ENCODE results near the gene SH2D2A.

DNA sequence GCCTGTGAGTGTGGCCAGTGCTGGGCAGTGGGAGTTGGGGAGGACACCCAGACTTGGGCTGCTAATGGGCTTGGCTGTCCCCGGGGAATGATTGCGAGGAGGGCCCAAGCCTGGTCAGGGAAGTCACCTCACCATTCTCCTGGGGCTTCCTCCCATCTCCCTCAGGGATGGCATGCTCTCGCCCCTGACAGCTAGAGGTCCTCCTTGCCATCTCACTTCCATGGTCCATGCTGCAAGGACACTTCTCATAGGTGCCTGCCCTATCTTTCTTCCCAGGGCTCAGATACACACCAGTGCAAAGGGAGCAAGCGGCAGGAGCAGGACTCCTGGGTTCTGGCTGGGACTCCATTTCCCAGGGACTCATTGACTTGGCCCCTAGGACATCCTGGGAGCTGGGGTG, 48.1 kb upstream of the SH2D2A start:
- TF ChIP-seq EZH2 (IDR thresholded peaks at IDR 0.05; ENCODE audit: borderline replicate concordance, insufficient read depth, low read depth, low read length, poor library complexity, severe bottlenecking) (no peak), CTCF (IDR thresholded peaks at IDR 0.05) (no peak)

Measured in B cell (primary cell).